Measurements from ENCODE around the gene TBX18. TPM values are rescaled to one million over a fixed set of nuclear protein-coding genes. Genes with fewer than 3 reads are reported as not detected.

The TBX18 gene
- polyA plus RNA-seq, 1 experiment = 0.69 TPM

- Histone ChIP-seq H3K27me3 (ENCODE audit: control insufficient read depth, insufficient read depth, low read length) (peaks cover 65% of the 10 kb centered on the region), H3K27ac (ENCODE audit: low read depth, low read length) (no peak overlapping the region), H3K4me3 (ENCODE audit: low read depth, low read length) (peak overlapping the region; percentile 20; the same call in 1 of the 2 replicates), H3K9me3 (ENCODE audit: control insufficient read depth, insufficient read depth, low read length) (peaks cover 12% of the 10 kb centered on the region)
- CTCF ChIA-PET = interaction anchor here (0.8 to 2.7 kb wide), 4 partner anchors 341 to 352 kb away, joined by 3 to 26 read pairs (median 5); no protein-coding TSS in a partner anchor
- peak; percentile 49 for TF ChIP-seq CTCF (IDR thresholded peaks at IDR 0.05; ENCODE audit: low read depth, low read length)
- no peak for DNase-seq (ENCODE audit: low read depth, low spot score)
- POLR2A ChIA-PET = no interaction called here
Measured at GRCh38 chr6:84774157-84774984, 10.0 kb upstream of the TBX18 start.

- Histone ChIP-seq H3K27me3 (ENCODE audit: control insufficient read depth, insufficient read depth, low read length) (peaks cover 73% of the 10 kb centered on the region), H3K27ac (ENCODE audit: low read depth, low read length) (no peak overlapping the region), H3K4me3 (ENCODE audit: low read depth, low read length) (no peak overlapping the region), H3K9me3 (ENCODE audit: control insufficient read depth, insufficient read depth, low read length) (peaks cover 12% of the 10 kb centered on the region)
- CTCF ChIA-PET = interaction anchor here (0.6 to 2.7 kb wide), 3 partner anchors 296 to 351 kb away, joined by 3 to 26 read pairs (median 3); no protein-coding TSS in a partner anchor
- POLR2A ChIA-PET = no interaction called here
- no peak for TF ChIP-seq CTCF (IDR thresholded peaks at IDR 0.05; ENCODE audit: low read depth, low read length)
- DNase-seq (ENCODE audit: low read depth, low spot score) = no peak
Measured at GRCh38 chr6:84773431-84774156, 9.2 kb upstream of the TBX18 start.

DNA sequence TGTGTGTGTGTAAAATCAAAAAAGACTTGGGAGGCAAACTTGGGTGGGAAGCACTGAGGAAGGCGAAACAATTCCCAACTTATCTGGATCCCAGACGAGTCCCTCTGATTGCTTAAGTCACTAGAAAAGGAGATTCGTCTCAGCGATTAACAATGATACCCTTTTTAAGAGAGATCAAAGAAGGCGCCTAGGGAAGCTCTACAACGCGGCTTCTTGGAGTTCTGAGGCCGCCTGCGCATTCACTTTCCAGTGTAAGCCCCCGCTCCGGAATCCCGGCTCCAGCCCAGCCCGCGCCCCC lies 8.7 kb upstream of the TBX18 start:
- ChIA-PET CTCF (interaction anchor here (0.6 to 2.0 kb wide), 3 partner anchors 296 to 351 kb away, joined by 3 to 10 read pairs (median 3); no protein-coding TSS in a partner anchor), POLR2A (no interaction called here)
- Histone ChIP-seq H3K27me3 (ENCODE audit: control insufficient read depth, insufficient read depth, low read length) (peaks cover 78% of the 10 kb centered on the region), H3K9me3 (ENCODE audit: control insufficient read depth, insufficient read depth, low read length) (peaks cover 12% of the 10 kb centered on the region), H3K4me3 (ENCODE audit: low read depth, low read length) (no peak overlapping the region), H3K27ac (ENCODE audit: low read depth, low read length) (no peak overlapping the region)
- no peak for TF ChIP-seq CTCF (IDR thresholded peaks at IDR 0.05; ENCODE audit: low read depth, low read length)
- DNase-seq (ENCODE audit: low read depth, low spot score) = no peak

DNA sequence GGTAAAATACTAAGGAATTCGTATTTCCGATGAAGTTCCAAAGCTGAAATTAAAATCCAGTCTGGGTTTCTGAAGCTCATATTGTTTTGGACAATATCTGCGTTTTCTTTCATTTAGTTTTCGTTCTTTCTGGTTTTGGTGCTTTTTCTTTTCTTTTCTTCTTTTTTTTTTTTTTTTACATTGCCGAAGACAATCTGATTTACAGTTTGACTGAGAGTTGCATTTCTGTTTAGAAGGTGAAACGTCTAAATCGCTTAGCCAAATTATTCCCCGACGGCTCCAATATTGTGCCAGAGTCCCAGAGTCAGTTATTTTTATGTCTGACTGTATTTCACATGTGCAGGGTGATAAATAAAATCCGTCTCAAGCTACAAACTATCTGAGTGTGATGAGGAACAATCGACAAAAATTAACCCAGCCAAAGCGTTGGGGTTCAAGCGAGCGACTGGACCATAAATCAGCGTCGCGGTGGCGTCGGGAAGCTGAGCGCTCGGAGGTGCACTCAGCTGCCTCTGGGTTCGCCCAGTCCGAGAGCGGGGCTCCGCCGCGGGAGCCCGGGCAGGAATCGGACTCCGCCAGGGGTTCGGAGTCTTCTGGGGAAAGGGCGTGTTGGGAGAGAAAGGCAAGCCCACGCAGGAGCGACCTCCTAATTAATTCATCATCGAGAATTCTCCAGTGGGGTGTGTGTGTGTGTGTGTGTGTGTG lies 8.2 kb upstream of the TBX18 start:
- no peak for TF ChIP-seq CTCF (IDR thresholded peaks at IDR 0.05; ENCODE audit: low read depth, low read length)
- ChIA-PET POLR2A (no interaction called here), CTCF (interaction anchor here (0.7 to 2.0 kb wide), 4 partner anchors 8 to 350 kb away, joined by 3 to 10 read pairs (median 3); no protein-coding TSS in a partner anchor)
- H3K9me3 ChIP-seq (ENCODE audit: control insufficient read depth, insufficient read depth, low read length) = peaks cover 12% of the 10 kb centered on the region
- no peak for DNase-seq (ENCODE audit: low read depth, low spot score)
- no peak overlapping the region for H3K27ac ChIP-seq (ENCODE audit: low read depth, low read length)
- peaks cover 83% of the 10 kb centered on the region for H3K27me3 ChIP-seq (ENCODE audit: control insufficient read depth, insufficient read depth, low read length)
- no peak overlapping the region for H3K4me3 ChIP-seq (ENCODE audit: low read depth, low read length)

Data from AG04450 (cell line).